ENCODE results near the gene CASQ2. TPM values are rescaled to one million over a fixed set of nuclear protein-coding genes. Genes with fewer than 3 reads are reported as not detected.

CASQ2 gene
- total and polyA plus RNA-seq, 2 donors (not counting 1 experiment from before 2014, with no cell fraction given) = not detected

GRCh38 chr1:115690972-115691371, 77.5 kb downstream of the CASQ2 start:
- H4K20me1 ChIP-seq (ENCODE audit: control insufficient read depth, insufficient read depth, low read length, poor library complexity, severe bottlenecking) = no peaks in the 10 kb centered on the region
- Mint-ChIP-seq H3K9me3 (ENCODE audit: insufficient read depth) (no peaks in the 10 kb centered on the region), H3K27me3 (no peaks in the 10 kb centered on the region), H3K4me3 (no peak overlapping the region), H3K4me1 (no peaks in the 10 kb centered on the region), H3K27ac (no peak overlapping the region)
- WGBS (ENCODE audit: insufficient coverage) = no CpG with 5 or more reads among the region's 8 CpGs
- no peaks in the 10 kb centered on the region for H3K79me2 ChIP-seq (ENCODE audit: control insufficient read depth, insufficient read depth, low read length)
- no peak for DNase-seq
- H2AFZ ChIP-seq (ENCODE audit: insufficient read depth, low read depth, low read length, poor library complexity, severe bottlenecking) = no peak overlapping the region
- H3K4me1 ChIP-seq (ENCODE audit: control insufficient read depth in 2 of 2, insufficient read depth in 2 of 2, low read length in 2 of 2) = no peaks in the 10 kb centered on the region
- no peak for ATAC-seq (ENCODE audit: low read depth)
- H3K9ac ChIP-seq (ENCODE audit: low read length) = no peak overlapping the region
- intact Hi-C loops (cut with micrococcal nuclease) = no loop called here
- no peak overlapping the region for H3K4me2 ChIP-seq (replicated peaks; ENCODE audit: low read depth, low read length, poor library complexity, severe bottlenecking)
- H3K4me3 ChIP-seq (ENCODE audit: control extremely low read depth in 1 of 5, extremely low read depth in 1 of 5, insufficient read depth in 1 of 5, low read depth in 2 of 5, low read length in 4 of 5) = no peak overlapping the region
- H3K27ac ChIP-seq (ENCODE audit: low read length in 2 of 2) = no peak overlapping the region
- TF ChIP-seq EZH2 (IDR thresholded peaks at IDR 0.05; ENCODE audit: borderline replicate concordance, insufficient read depth, low read depth, low read length, poor library complexity, severe bottlenecking) = no peak
- no peak for TF ChIP-seq CTCF (IDR thresholded peaks at IDR 0.05)
- no peaks in the 10 kb centered on the region for H3K27me3 ChIP-seq (replicated peaks in 1 of 4; ENCODE audit: control extremely low read depth in 1 of 4, control insufficient read depth in 3 of 4, insufficient read depth in 4 of 4, low read length in 3 of 4)
- no peaks in the 10 kb centered on the region for H3K9me3 ChIP-seq (ENCODE audit: control extremely low read depth in 1 of 3, control insufficient read depth in 2 of 3, insufficient read depth in 1 of 3, low read length in 2 of 3)
- no peaks in the 10 kb centered on the region for H3K36me3 ChIP-seq (replicated peaks in 1 of 2; ENCODE audit: control extremely low read depth in 1 of 2, control insufficient read depth in 1 of 2, extremely low read depth in 1 of 2, insufficient read depth in 2 of 2, low read length in 1 of 2)
- CTCF ChIA-PET = no interaction called here
- POLR2A ChIA-PET = no interaction called here

- ChIA-PET CTCF (no interaction called here), POLR2A (no interaction called here)
- Mint-ChIP-seq H3K27ac (no peak overlapping the region), H3K4me1 (no peaks in the 10 kb centered on the region), H3K9me3 (ENCODE audit: insufficient read depth) (no peaks in the 10 kb centered on the region), H3K27me3 (no peaks in the 10 kb centered on the region), H3K4me3 (no peak overlapping the region)
- no peak overlapping the region for H3K27ac ChIP-seq (ENCODE audit: low read length in 2 of 2)
- no peaks in the 10 kb centered on the region for H3K79me2 ChIP-seq (ENCODE audit: control insufficient read depth, insufficient read depth, low read length)
- no peak overlapping the region for H3K9ac ChIP-seq (ENCODE audit: low read length)
- intact Hi-C loops (cut with micrococcal nuclease) = no loop called here
- H3K4me3 ChIP-seq (ENCODE audit: control extremely low read depth in 1 of 5, extremely low read depth in 1 of 5, insufficient read depth in 1 of 5, low read depth in 2 of 5, low read length in 4 of 5) = no peak overlapping the region
- H2AFZ ChIP-seq (ENCODE audit: insufficient read depth, low read depth, low read length, poor library complexity, severe bottlenecking) = no peak overlapping the region
- TF ChIP-seq CTCF (IDR thresholded peaks at IDR 0.05) = no peak
- TF ChIP-seq EZH2 (IDR thresholded peaks at IDR 0.05; ENCODE audit: borderline replicate concordance, insufficient read depth, low read depth, low read length, poor library complexity, severe bottlenecking) = no peak
- ATAC-seq (ENCODE audit: low read depth) = no peak
- no peaks in the 10 kb centered on the region for H3K36me3 ChIP-seq (replicated peaks in 1 of 2; ENCODE audit: control extremely low read depth in 1 of 2, control insufficient read depth in 1 of 2, extremely low read depth in 1 of 2, insufficient read depth in 2 of 2, low read length in 1 of 2)
- no peaks in the 10 kb centered on the region for H3K27me3 ChIP-seq (replicated peaks in 1 of 4; ENCODE audit: control extremely low read depth in 1 of 4, control insufficient read depth in 3 of 4, insufficient read depth in 4 of 4, low read length in 3 of 4)
- no peaks in the 10 kb centered on the region for H3K9me3 ChIP-seq (ENCODE audit: control extremely low read depth in 1 of 3, control insufficient read depth in 2 of 3, insufficient read depth in 1 of 3, low read length in 2 of 3)
- no CpG with 5 or more reads among the region's 3 CpGs for WGBS (ENCODE audit: insufficient coverage)
- DNase-seq = no peak
- no peaks in the 10 kb centered on the region for H3K4me1 ChIP-seq (ENCODE audit: control insufficient read depth in 2 of 2, insufficient read depth in 2 of 2, low read length in 2 of 2)
- H4K20me1 ChIP-seq (ENCODE audit: control insufficient read depth, insufficient read depth, low read length, poor library complexity, severe bottlenecking) = no peaks in the 10 kb centered on the region
- no peak overlapping the region for H3K4me2 ChIP-seq (replicated peaks; ENCODE audit: low read depth, low read length, poor library complexity, severe bottlenecking)
These were observed 80.8 kb downstream of the CASQ2 start for GRCh38 chr1:115687744-115688143.
